HG03565 (cell line): ENCODE results near the gene ARMC6.
"Not testable (repeated sequence)": the region's sequence is repeated elsewhere in the genome, so short reads cannot be mapped to it uniquely, and the experiment has no call there.

Source experiments
- ATAC-seq: cut with Tn5 transposase; IDR thresholded peaks from one replicate; pipeline ENCODE4 v1.9.1; 2021; ENCODE audit warnings: mild to moderate bottlenecking, moderate library complexity; ENCODE audit not compliant: unreplicated experiment

The ARMC6 gene

DNA sequence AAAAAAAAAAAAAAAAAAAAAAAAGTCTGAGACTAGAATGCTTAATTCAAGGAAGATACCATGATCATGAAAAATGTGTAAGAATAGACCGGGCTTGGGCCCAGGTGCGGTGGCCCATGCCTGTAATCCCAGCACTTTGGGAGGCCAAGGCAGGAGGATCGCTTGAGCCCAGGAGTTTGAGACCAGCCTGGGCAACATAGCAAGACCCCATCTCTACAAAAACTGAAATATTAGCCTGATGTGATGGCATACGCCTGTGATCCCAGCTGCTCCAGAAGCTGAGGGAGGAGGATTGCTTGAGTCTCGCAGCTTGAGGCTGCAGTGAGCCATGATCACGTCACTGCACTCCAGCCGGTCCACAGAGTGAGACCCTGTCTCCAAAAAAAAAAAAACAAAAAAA, 73.5 kb downstream of the ARMC6 start:
- not testable (repeated sequence) for ATAC-seq

- ATAC-seq: no peak
Observed at GRCh38 chr19:19107654-19108053, 74.3 kb downstream of the ARMC6 start.
